Choroid plexus epithelial cell (primary cell): ENCODE results near the gene GRM4.

Experiments
- DNase-seq: peaks from one replicate; pipeline ENCODE4 v3.0.0-alpha.2; 2010; ENCODE audit warnings: low read depth
- H3K4me3 ChIP-seq: 2 replicates; pipeline ENCODE4 v1.5.1; 2011; ENCODE audit warnings: low read depth, mild to moderate bottlenecking, control low read depth, low read length, moderate library complexity
- TF ChIP-seq, protein P1 (sequence below): conservative IDR thresholded peaks from 2 replicates; pipeline ENCODE4 v1.5.1; 2011; ENCODE audit warnings: low read depth, mild to moderate bottlenecking, control low read depth, inconsistent platforms, low read length, moderate library complexity

Gene GRM4

DNA sequence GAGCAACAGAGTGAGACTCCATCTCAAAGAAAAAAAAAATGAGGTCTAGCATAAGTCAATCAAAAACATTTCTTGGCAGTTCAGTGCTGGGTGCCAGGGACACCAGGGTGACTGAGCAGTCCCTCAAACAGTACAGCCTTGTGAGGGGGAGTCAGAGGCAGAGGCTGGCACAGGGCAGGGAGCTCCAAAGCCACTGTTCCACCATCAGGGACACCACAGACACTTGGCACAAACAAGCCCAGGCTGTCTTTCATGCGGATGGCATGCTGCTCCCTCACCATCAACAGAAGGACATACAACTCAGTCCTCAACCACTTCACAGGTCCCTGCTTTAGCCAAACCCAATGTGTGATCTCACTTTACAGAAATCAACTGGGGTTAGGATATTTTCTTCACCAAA is 36.0 kb upstream of the GRM4 start:
- TF ChIP-seq, protein P1, sequence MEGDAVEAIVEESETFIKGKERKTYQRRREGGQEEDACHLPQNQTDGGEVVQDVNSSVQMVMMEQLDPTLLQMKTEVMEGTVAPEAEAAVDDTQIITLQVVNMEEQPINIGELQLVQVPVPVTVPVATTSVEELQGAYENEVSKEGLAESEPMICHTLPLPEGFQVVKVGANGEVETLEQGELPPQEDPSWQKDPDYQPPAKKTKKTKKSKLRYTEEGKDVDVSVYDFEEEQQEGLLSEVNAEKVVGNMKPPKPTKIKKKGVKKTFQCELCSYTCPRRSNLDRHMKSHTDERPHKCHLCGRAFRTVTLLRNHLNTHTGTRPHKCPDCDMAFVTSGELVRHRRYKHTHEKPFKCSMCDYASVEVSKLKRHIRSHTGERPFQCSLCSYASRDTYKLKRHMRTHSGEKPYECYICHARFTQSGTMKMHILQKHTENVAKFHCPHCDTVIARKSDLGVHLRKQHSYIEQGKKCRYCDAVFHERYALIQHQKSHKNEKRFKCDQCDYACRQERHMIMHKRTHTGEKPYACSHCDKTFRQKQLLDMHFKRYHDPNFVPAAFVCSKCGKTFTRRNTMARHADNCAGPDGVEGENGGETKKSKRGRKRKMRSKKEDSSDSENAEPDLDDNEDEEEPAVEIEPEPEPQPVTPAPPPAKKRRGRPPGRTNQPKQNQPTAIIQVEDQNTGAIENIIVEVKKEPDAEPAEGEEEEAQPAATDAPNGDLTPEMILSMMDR, result no peak
- DNase-seq, result no peak
- no peak overlapping the region for H3K4me3 ChIP-seq

DNA sequence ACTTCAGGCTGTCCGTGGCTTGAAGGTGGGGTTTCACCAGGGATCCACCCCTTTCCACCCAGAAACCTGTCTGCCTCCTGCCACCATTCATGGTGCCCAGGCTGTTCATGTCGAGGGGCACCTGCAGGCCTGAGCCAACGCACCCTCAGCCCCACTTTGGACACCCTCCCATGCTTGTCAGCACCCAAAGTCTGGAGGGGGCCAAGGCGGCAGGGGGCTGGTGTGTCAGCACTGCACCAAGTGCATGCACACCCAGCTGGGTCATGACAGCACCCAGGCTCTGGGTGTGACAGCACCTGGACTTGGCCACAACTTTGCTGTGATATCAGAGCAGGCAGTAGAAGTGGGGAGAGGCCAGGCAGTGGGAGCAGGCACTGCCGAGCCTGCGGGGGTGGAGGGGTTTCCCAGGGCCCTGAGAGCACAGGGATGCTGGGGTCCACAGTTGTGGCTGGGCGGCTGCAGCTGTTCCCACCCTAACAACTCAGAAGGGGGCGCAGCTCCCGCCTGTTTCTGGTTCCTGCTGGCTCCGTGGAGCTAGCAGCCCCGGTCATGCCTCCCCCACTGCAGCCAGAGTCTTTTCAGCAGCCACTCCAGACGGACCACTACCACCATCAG is 33.3 kb upstream of the GRM4 start:
- DNase-seq, result no peak
- no peak overlapping the region for H3K4me3 ChIP-seq
- TF ChIP-seq, protein P1, result no peak

DNA sequence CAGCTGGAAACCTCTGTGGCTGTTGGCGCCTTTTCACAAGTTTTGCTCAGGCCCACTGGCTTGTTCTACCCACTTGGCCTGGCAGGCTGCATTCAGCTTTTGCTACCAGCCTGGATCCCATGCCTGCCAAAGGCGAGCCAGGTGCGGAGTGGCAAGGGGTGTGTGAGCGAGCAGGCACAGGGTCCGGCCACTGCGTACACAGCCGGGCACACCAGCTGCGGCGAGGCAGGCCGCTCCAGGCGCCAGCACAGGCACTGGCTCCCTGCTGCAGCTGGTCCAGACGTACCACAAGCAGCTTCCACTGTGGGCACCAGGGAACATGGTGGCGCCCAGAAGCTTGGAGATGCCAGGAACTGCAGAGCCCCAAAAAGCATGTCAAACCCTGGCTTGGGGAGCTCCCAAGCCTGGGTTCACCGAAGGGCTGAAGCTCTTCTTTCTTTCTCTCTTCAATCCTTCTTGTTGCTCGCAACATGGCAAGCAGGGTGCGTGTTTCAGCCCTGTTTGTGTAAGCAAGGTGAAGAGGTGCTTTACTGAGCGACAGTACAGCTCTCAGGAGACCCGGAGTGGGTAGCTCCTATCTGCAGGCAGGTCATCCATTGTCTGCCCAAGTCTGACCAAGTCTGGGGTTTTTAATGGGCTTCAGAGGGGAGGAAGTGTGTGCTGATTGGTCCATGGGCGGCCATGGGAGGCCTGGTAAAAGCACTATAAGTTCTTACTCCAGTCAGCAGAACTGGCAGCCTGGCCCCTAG is 32.6 kb upstream of the GRM4 start:
- no peak for DNase-seq

DNA sequence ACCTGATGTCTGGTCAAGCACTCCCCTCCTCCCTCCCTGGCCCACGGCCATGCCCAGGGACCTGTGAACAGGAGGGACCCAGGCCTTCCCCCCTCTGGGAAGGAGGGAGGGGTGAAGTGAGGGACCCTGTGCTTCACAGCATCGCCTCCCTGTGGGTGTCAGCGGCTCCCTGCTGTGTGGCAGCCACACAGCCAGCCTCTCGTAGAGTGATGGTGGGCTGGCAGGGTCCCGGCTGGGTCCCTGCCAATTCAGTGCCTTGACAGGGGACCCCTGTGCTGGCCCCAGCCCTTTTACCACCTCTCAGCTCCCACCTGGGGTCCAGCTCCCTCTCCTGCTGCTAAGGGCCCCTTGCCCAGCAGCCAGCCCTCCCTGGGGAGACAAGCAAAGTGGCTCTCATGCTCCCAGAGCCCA is 31.3 kb upstream of the GRM4 start:
- TF ChIP-seq, protein P1, result no peak
- DNase-seq, result no peak
- H3K4me3 ChIP-seq, result no peak overlapping the region

More for the DNA sequence above, 32.6 kb upstream of the GRM4 start:
- no peak overlapping the region for H3K4me3 ChIP-seq
- TF ChIP-seq, protein P1, result no peak

DNA sequence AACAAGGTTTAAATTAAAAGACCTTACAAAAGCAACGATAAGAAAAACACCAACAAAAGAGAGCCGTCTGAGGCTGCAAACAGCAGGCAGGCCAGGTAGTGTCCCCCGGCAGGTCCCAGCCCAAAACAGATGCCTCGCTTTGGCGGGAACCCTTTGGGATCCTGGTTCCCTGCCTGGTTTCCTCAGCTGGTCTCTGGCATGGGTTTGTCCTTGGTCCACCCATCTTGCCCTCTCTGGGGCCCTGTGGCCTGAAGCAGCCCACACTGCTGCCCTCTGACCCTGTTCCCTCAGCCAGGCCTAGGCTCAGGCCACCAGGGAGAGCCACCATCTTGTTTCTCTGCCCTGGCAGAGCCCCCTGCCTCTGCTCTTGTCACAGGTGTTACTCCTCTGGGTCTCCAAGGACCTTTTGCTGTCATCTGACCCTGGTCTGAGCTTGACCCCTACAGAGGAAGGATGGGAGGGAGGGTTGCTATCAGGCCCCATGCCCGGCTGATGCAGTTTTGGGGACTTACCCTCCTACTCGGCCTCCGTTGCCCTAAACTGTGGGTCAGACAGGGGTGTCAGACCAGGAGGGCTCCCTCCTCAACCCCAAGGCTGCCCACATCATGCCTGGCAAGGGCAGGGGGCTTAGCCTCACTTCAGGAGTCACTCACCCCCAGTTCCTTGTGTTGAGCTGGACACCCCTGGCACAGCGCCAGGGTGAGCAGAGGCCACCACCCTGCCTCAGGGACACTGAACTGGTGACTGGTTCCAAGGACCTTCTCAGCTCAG is 30.6 kb upstream of the GRM4 start:
- H3K4me3 ChIP-seq, result no peak overlapping the region
- no peak for DNase-seq
- TF ChIP-seq, protein P1, result no peak

DNA sequence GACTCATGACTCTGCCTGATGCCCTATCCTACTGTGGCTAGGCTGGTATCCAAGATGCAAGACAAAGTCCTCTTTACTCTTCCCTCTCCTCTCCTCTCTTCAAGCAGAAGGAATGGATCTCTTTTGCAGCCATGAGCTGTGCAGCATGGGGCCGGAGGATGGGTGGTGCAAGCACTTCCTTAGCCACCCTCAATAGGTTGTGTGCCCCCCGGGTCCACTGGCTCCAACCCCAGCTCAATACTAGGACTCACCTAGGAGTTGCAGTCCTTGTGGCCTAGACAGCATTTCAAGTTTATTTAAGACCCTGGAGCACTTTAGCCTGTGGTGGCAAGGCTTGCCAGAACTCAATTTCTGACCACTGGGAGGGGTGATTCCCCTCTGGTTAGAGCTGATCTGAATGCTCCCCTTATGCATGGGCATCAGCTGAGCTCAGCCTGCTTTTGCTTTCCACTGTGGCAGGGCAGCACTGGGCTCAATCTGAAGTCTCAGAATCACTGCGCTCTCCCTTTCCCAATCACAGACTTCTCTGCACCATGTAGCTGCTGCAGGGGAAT is 29.0 kb upstream of the GRM4 start:
- no peak for DNase-seq
- H3K4me3 ChIP-seq, result no peak overlapping the region
- TF ChIP-seq, protein P1, result no peak
